ENCODE results near the gene CD44.

- no peak for TF ChIP-seq POLR2A (IDR thresholded peaks at IDR 0.05)
- no peak for TF ChIP-seq CTCF (IDR thresholded peaks at IDR 0.05)
- TF ChIP-seq EP300 (IDR thresholded peaks at IDR 0.05): no peak
Observed at GRCh38 chr11:35210876-35211546, 72.0 kb downstream of the CD44 start.
